SU-DHL-6 (cell line): ENCODE results near the gene LDLRAD2.

Source experiments
- CTCF ChIP-seq: fragments of 200-600 bp; sonication (generic); IDR thresholded peaks from one replicate; pipeline ENCODE4 v1.5.1; 2017; ENCODE audit warnings: antibody characterized with exemption, mild to moderate bottlenecking, low read length, moderate library complexity; ENCODE audit not compliant: insufficient read depth, poor library complexity, severe bottlenecking
- EZH2phosphoT487 ChIP-seq: fragments of 200-600 bp; sonication (generic), shearing (Covaris generic); conservative IDR thresholded peaks from 2 replicates; pipeline ENCODE4 v1.6.1; 2018; ENCODE audit warnings: mild to moderate bottlenecking, antibody characterized with exemption, low read length, moderate library complexity, mixed read lengths

- TF ChIP-seq CTCF (no peak), EZH2phosphoT487 (no peak)
These were observed 30.6 kb downstream of the LDLRAD2 start for GRCh38 chr1:21842606-21843162.
